ENCODE results near the gene ASB13. TPM values are rescaled to one million over a fixed set of nuclear protein-coding genes. Genes with fewer than 3 reads are reported as not detected.

Gene ASB13
- polyA plus RNA-seq, 1 of the 3 experiments (the other 2 are of a cell fraction) = 9.2 TPM

- WGBS (ENCODE audit: low lambda C conversion rate) = 92% methylated on average over 19 of the region's 25 CpGs
Measured at GRCh38 chr10:5641501-5641900, 24.9 kb downstream of the ASB13 start.

GRCh38 chr10:5640501-5640900 lies 25.9 kb downstream of the ASB13 start:
- no peaks in the 10 kb centered on the region; a peak in 1 of 4 replicates for H3K4me1 ChIP-seq (ENCODE audit: control insufficient read depth in 1 of 2, insufficient read depth in 2 of 2, low read depth in 1 of 2, low read length in 1 of 2)
- peaks cover 0 to 34% of the 10 kb centered on the region in 2 experiments for H3K36me3 ChIP-seq (replicated peaks in 1 of 2; ENCODE audit: control insufficient read depth in 1 of 2, insufficient read depth in 2 of 2, low read length in 1 of 2)
- ChIA-PET CTCF (no interaction called here), POLR2A (no interaction called here)
- no peak overlapping the region for H2AFZ ChIP-seq (ENCODE audit: low read depth)
- H3K4me2 ChIP-seq = no peak overlapping the region
- TF ChIP-seq TCF12 (IDR thresholded peaks at IDR 0.05) (no peak), FOXM1 (IDR thresholded peaks at IDR 0.05; ENCODE audit: low read depth) (no peak), POLR2AphosphoS5 (IDR thresholded peaks at IDR 0.05; ENCODE audit: low read depth, low read length) (no peak), IRF3 (IDR thresholded peaks at IDR 0.05; ENCODE audit: low read depth, low read length) (no peak), REST (IDR thresholded peaks at IDR 0.05; ENCODE audit: low read depth, low read length) (no peak), NRF1 (IDR thresholded peaks at IDR 0.05; ENCODE audit: low read depth, low read length) (no peak), TAF1 (IDR thresholded peaks at IDR 0.05; ENCODE audit: borderline replicate concordance, low read depth, low read length) (no peak), CTCF (IDR thresholded peaks at IDR 0.05) (no peak)
- H3K27me3 ChIP-seq (ENCODE audit: insufficient read depth) = no peaks in the 10 kb centered on the region
- no peak for DNase-seq
- H4K20me1 ChIP-seq (ENCODE audit: insufficient read depth) = no peaks in the 10 kb centered on the region
- H3K79me2 ChIP-seq (ENCODE audit: insufficient read depth) = no peaks in the 10 kb centered on the region
- WGBS (ENCODE audit: low lambda C conversion rate) = 96% methylated on average over 13 of the region's 13 CpGs
- H3K9ac ChIP-seq = no peak overlapping the region
- H3K9me3 ChIP-seq = no peaks in the 10 kb centered on the region
- H3K9me2 ChIP-seq = no peaks in the 10 kb centered on the region
- no peak overlapping the region for H3K27ac ChIP-seq (ENCODE audit: low read depth in 2 of 2, low read length in 1 of 2)
- H3F3A ChIP-seq (replicated peaks; ENCODE audit: insufficient read depth) = no peaks in the 10 kb centered on the region
- H3K4me3 ChIP-seq (ENCODE audit: low read depth in 2 of 2, low read length in 1 of 2) = no peak overlapping the region

More at GRCh38 chr10:5641501-5641900, 24.9 kb downstream of the ASB13 start:
- ChIA-PET CTCF (interaction anchor here (1.5 kb wide), 1 partner anchor 18 kb away, joined by 5 read pairs; no protein-coding TSS in a partner anchor), POLR2A (no interaction called here)
- Histone ChIP-seq H3K9me3 (no peaks in the 10 kb centered on the region), H3K4me1 (ENCODE audit: control insufficient read depth in 1 of 2, insufficient read depth in 2 of 2, low read depth in 1 of 2, low read length in 1 of 2) (no peaks in the 10 kb centered on the region; a peak in 1 of 4 replicates), H3K36me3 (replicated peaks in 1 of 2; ENCODE audit: control insufficient read depth in 1 of 2, insufficient read depth in 2 of 2, low read length in 1 of 2) (peaks cover 0 to 34% of the 10 kb centered on the region in 2 experiments), H3K4me3 (ENCODE audit: low read depth in 2 of 2, low read length in 1 of 2) (no peak overlapping the region), H3K27ac (ENCODE audit: low read depth in 2 of 2, low read length in 1 of 2) (no peak overlapping the region), H3K4me2 (no peak overlapping the region), H2AFZ (ENCODE audit: low read depth) (no peak overlapping the region), H3K27me3 (ENCODE audit: insufficient read depth) (no peaks in the 10 kb centered on the region), H4K20me1 (ENCODE audit: insufficient read depth) (no peaks in the 10 kb centered on the region), H3K79me2 (ENCODE audit: insufficient read depth) (no peaks in the 10 kb centered on the region), H3F3A (replicated peaks; ENCODE audit: insufficient read depth) (no peaks in the 10 kb centered on the region), H3K9me2 (no peaks in the 10 kb centered on the region), H3K9ac (no peak overlapping the region)
- DNase-seq = no peak
- TF ChIP-seq RFX5 (IDR thresholded peaks at IDR 0.05; ENCODE audit: low read length) (no peak), EP300 (IDR thresholded peaks at IDR 0.05; ENCODE audit: borderline replicate concordance in 1 of 2, low read depth in 1 of 2, low read length in 1 of 2) (no peak), ELF1 (IDR thresholded peaks at IDR 0.05) (no peak), NFIC (IDR thresholded peaks at IDR 0.05; ENCODE audit: borderline replicate concordance) (no peak), IRF3 (IDR thresholded peaks at IDR 0.05; ENCODE audit: low read depth, low read length) (no peak), GATA2 (CRISPR knock-in tag; IDR thresholded peaks at IDR 0.05) (no peak), NRF1 (IDR thresholded peaks at IDR 0.05; ENCODE audit: low read depth, low read length) (no peak), POLR2AphosphoS5 (IDR thresholded peaks at IDR 0.05; ENCODE audit: low read depth, low read length) (no peak), SIN3A (IDR thresholded peaks at IDR 0.05; ENCODE audit: borderline replicate concordance, low read depth, low read length) (no peak), RCOR1 (IDR thresholded peaks at IDR 0.05; ENCODE audit: low read length) (no peak), YY1 (IDR thresholded peaks at IDR 0.05; ENCODE audit: low read depth) (no peak), MEF2A (IDR thresholded peaks at IDR 0.05; ENCODE audit: borderline replicate concordance, low read depth) (no peak), TEAD4 (IDR thresholded peaks at IDR 0.05; ENCODE audit: borderline replicate concordance, insufficient read depth) (no peak), RAD21 (IDR thresholded peaks at IDR 0.05; ENCODE audit: low read length) (no peak)
